HG02970 (cell line): Measurements from ENCODE around the gene ZNF223.

ENCODE experiments used
- ATAC-seq: cut with Tn5 transposase; IDR thresholded peaks from one replicate; pipeline ENCODE4 v1.9.1; 2021; ENCODE audit warnings: mild to moderate bottlenecking, moderate library complexity, moderate number of reproducible peaks; ENCODE audit not compliant: unreplicated experiment, low FRiP score

The ZNF223 gene

GRCh38 chr19:44069415-44069814 lies 17.6 kb downstream of the ZNF223 start:
- no peak for ATAC-seq

- peak; percentile 95 for ATAC-seq
These were observed 20.1 kb downstream of the ZNF223 start, which contains the start of gene ZNF284 for GRCh38 chr19:44071824-44072542. TSS of gene ZNF284 (plus strand) at chr19:44072159. CDS start at chr19:44076390, 4,231 bp downstream.

GRCh38 chr19:44072543-44073401 lies 20.9 kb downstream of the ZNF223 start:
- ATAC-seq, result no peak

- ATAC-seq, result no peak
These were observed 24.5 kb downstream of the ZNF223 start for GRCh38 chr19:44076325-44076724.

- no peak for ATAC-seq
These were observed 40.3 kb downstream of the ZNF223 start for GRCh38 chr19:44092108-44092507.

- ATAC-seq, result peak; percentile 87
These were observed 42.3 kb downstream of the ZNF223 start, which contains the start of gene ZNF224 for GRCh38 chr19:44093931-44094765. TSS of gene ZNF224 (plus strand) at chr19:44094361. CDS start at chr19:44097874, 3,513 bp downstream.

DNA sequence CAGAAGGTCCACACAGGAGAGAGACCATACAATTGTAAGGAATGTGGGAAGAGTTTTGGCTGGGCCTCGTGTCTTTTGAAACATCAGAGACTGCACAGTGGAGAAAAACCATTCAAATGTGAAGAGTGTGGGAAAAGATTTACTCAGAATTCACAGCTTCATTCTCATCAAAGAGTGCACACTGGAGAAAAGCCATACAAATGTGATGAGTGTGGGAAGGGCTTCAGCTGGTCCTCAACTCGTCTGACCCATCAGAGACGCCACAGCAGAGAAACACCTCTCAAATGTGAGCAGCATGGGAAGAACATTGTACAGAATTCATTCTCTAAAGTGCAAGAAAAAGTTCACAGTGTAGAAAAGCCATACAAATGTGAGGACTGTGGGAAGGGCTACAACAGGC lies 55.9 kb downstream of the ZNF223 start:
- ATAC-seq, result no peak

DNA sequence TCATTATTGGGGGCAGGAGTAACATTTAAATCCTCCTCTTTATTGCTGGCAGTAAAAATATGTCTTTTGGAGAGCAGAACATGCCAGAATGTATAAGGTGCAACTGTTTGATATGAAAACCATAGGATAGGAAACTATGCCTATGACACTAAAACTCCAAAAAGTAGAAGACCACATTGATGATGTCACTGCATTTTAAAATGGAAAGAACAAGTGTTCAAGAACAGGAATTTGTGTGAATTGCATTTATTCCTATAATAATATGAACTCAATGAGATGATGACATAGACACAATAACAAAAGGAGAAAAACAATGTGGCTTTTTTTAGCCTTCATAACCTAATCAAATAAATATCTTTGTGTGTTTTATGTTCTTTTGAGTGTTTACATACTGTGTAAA lies 57.6 kb downstream of the ZNF223 start:
- ATAC-seq, result no peak

DNA sequence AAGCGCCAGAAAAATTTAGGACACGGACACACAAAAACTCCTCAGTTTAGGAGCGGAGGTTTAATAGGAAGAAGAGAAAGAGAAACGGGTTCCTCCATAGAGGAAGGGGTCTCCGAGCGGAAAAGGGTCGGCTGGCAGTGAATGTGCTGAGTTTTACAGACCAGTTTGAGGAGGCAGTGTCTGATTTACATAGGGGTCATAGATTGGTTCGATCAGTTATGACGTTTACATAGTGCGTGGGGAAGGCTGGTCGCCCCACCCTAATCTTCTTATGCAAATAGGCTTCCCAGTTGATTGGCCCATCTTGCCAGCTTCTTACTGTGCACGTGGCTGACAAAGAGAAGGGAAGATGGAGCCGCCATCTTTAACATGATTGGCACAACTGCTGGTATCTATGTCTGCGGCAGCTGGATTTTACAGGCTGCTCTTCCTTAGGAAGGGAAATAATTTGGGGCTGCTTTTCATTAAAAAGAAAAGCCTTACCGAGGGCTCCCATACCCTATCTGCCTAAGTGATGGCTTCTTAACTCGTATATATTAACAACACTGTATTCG lies 60.2 kb downstream of the ZNF223 start:
- ATAC-seq, result no peak

GRCh38 chr19:44112802-44113137 lies 60.9 kb downstream of the ZNF223 start:
- no peak for ATAC-seq

GRCh38 chr19:44113138-44113783 lies 61.4 kb downstream of the ZNF223 start, which contains the start of gene ZNF225:
TSS of gene ZNF225 (plus strand) at chr19:44113399. CDS start at chr19:44115828, 2,429 bp downstream.
- ATAC-seq, result peak; percentile 96

GRCh38 chr19:44113784-44114390 lies 62.1 kb downstream of the ZNF223 start:
- peak; percentile 5 for ATAC-seq
